Femur (tissue), 1 donor: ENCODE measurements around the gene EEF2.
"Not testable (repeated sequence)": the region's sequence is repeated elsewhere in the genome, so short reads cannot be mapped to it uniquely, and the experiment has no call there.

ENCODE experiments used
- DNase-seq: peaks from one replicate; pipeline ENCODE4 v3.0.0-alpha.2; 2017

EEF2 gene

GRCh38 chr19:4014541-4015491, 29.6 kb upstream of the EEF2 start:
- peak; percentile 24 for DNase-seq

GRCh38 chr19:4013886-4014540, 28.8 kb upstream of the EEF2 start:
- DNase-seq, result no peak

- no peak for DNase-seq
These were observed 27.8 kb upstream of the EEF2 start for GRCh38 chr19:4012975-4013634.

- no peak for DNase-seq
These were observed 27.1 kb upstream of the EEF2 start for GRCh38 chr19:4012092-4012974.

- DNase-seq, result not testable (repeated sequence)
These were observed 26.2 kb upstream of the EEF2 start for GRCh38 chr19:4011430-4011829.

GRCh38 chr19:4010808-4011110, 25.5 kb upstream of the EEF2 start:
- no peak for DNase-seq

GRCh38 chr19:4009990-4010807, 24.9 kb upstream of the EEF2 start:
- peak; percentile 41 for DNase-seq

GRCh38 chr19:4007836-4008539, 22.7 kb upstream of the EEF2 start:
- peak; percentile 66 for DNase-seq

GRCh38 chr19:4007021-4007835, 22.0 kb upstream of the EEF2 start, which contains the start of gene PIAS4:
Gene PIAS4 (plus strand): TSS chr19:4007736. CDS start chr19:4007761, 25 bp downstream.
- DNase-seq, result peak; percentile 98

GRCh38 chr19:4005436-4005835, 20.2 kb upstream of the EEF2 start:
- not testable (repeated sequence) for DNase-seq

GRCh38 chr19:4000798-4001197, 15.5 kb upstream of the EEF2 start:
- DNase-seq, result not testable (repeated sequence)

GRCh38 chr19:3998667-3999412, 13.6 kb upstream of the EEF2 start:
- DNase-seq, result not testable (repeated sequence)

GRCh38 chr19:3995607-3996006, 10.3 kb upstream of the EEF2 start:
- DNase-seq, result no peak

- DNase-seq, result no peak
These were observed 5.5 kb upstream of the EEF2 start for GRCh38 chr19:3990815-3991117.

GRCh38 chr19:3987619-3988371, 2.5 kb upstream of the EEF2 start:
- DNase-seq, result peak; percentile 92

- DNase-seq, result peak; percentile 22
These were observed 1.2 kb upstream of the EEF2 start for GRCh38 chr19:3986260-3987041.

- DNase-seq, result no peak
These were observed 488 bp upstream of the EEF2 start for GRCh38 chr19:3985643-3986259.

- no peak for DNase-seq
These were observed 717 bp downstream of the EEF2 start for GRCh38 chr19:3984584-3984907.
